Measurements from ENCODE around the gene TTC33.

Gene TTC33

GRCh38 chr5:40594811-40595210, 160.9 kb downstream of the TTC33 start:
- TF ChIP-seq CTCF (IDR thresholded peaks at IDR 0.05), result no peak

- TF ChIP-seq CTCF (IDR thresholded peaks at IDR 0.05), result no peak
Measured at GRCh38 chr5:40587376-40587775, 168.4 kb downstream of the TTC33 start.

- TF ChIP-seq CTCF (IDR thresholded peaks at IDR 0.05), result no peak
Measured at GRCh38 chr5:40585537-40586267, 170.1 kb downstream of the TTC33 start.

- TF ChIP-seq CTCF (IDR thresholded peaks at IDR 0.05), result no peak
Measured at GRCh38 chr5:40584054-40584453, 171.7 kb downstream of the TTC33 start.

- no peak for TF ChIP-seq CTCF (IDR thresholded peaks at IDR 0.05)
Measured at GRCh38 chr5:40578501-40579451, 177.0 kb downstream of the TTC33 start.

- TF ChIP-seq CTCF (IDR thresholded peaks at IDR 0.05), result no peak
Measured at GRCh38 chr5:40577718-40578117, 178.0 kb downstream of the TTC33 start.

GRCh38 chr5:40575921-40576320, 179.8 kb downstream of the TTC33 start:
- TF ChIP-seq CTCF (IDR thresholded peaks at IDR 0.05), result no peak

All from LNCAP (cell line).